Epithelial cell of esophagus (primary cell): ENCODE measurements around the gene HSD11B1.

Experiments used
- DNase-seq: peaks from one replicate; pipeline ENCODE4 v3.0.0; 2010; ENCODE audit warnings: low read depth
- H3K4me3 ChIP-seq: 2 replicates; pipeline ENCODE4 v1.5.1; 2011; ENCODE audit warnings: mild to moderate bottlenecking, low read length, control low read depth
- TF ChIP-seq, protein P1 (sequence below): IDR thresholded peaks from 2 replicates; pipeline ENCODE4 v1.5.1; 2011; ENCODE audit warnings: low read depth, mild to moderate bottlenecking, low read length, control low read depth, inconsistent platforms; ENCODE audit not compliant: insufficient read depth; ENCODE audit errors: missing control alignments

The HSD11B1 gene

GRCh38 chr1:209749670-209750323, 45.2 kb downstream of the HSD11B1 start:
- TF ChIP-seq, protein P1, sequence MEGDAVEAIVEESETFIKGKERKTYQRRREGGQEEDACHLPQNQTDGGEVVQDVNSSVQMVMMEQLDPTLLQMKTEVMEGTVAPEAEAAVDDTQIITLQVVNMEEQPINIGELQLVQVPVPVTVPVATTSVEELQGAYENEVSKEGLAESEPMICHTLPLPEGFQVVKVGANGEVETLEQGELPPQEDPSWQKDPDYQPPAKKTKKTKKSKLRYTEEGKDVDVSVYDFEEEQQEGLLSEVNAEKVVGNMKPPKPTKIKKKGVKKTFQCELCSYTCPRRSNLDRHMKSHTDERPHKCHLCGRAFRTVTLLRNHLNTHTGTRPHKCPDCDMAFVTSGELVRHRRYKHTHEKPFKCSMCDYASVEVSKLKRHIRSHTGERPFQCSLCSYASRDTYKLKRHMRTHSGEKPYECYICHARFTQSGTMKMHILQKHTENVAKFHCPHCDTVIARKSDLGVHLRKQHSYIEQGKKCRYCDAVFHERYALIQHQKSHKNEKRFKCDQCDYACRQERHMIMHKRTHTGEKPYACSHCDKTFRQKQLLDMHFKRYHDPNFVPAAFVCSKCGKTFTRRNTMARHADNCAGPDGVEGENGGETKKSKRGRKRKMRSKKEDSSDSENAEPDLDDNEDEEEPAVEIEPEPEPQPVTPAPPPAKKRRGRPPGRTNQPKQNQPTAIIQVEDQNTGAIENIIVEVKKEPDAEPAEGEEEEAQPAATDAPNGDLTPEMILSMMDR, result no peak
- H3K4me3 ChIP-seq, result no peak overlapping the region
- no peak for DNase-seq

DNA sequence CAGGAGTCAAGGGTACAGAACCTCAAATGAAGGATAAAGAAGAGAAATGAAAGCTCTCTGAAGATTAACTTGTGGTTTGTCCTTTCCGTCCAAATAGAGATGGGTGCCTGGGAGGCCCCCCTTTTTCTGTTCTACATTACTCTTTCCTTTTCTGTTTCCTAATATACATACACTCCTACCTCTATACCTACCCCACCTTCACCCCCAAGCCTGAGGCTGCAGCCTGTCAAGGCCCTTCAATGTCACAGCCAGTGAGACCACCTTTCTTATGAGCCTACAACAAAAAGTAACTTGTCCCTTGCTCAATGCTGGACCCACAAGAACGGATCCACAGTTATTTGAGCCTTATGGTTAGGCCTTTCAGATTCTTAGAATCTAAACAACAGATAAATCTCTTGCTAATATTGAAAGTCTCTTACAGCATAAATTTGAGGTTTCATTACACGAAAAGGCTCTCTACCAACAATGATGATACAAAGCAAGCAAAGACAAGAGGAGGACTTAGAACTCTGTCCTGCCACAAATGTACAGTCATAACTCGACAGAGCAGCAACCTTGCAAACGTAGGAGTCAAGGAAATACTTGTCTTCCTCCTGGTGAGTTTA, 47.1 kb downstream of the HSD11B1 start:
- no peak for DNase-seq
- no peak overlapping the region for H3K4me3 ChIP-seq
- TF ChIP-seq, protein P1, result no peak

DNA sequence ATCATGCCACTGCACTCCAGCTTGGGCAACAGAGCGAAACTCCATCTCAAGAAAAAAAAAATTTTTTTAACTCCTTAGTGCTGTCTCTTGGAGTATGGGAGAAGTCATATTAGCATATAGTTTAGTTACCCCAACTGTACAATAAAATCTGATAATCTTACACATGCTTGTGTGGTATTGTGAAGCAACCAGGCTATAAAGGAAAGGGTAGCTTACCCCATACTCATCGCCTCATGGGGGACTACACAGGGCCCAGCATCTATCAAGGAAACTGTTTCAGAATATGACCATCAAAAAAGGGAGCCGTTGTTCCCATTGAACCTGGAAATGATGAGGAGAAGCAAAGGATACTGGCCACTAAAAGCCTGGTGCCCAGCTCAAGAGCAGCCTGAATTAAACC, 48.2 kb downstream of the HSD11B1 start:
- H3K4me3 ChIP-seq, result no peak overlapping the region
- DNase-seq, result no peak
- TF ChIP-seq, protein P1, result no peak

DNA sequence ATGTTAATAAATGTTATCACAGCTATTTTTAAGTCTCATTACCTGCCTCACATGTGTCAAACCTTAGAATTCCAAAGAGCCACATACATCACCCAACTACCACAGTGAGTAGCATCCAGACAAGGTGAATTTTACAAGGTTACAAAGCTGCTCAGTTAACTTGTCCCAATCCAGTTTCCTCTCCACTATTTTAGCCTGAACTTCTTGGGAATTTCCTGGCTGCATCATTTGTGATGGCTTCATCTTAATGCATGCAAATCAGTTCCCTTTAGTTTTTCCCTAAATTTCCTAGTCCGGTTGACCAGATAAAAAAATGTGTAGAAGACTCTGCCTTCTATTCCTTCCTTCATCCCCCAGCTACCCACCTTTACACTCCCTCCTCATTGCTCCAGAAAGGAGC, 50.6 kb downstream of the HSD11B1 start:
- no peak for DNase-seq
- no peak overlapping the region for H3K4me3 ChIP-seq
- TF ChIP-seq, protein P1, result no peak

GRCh38 chr1:209755926-209756614, 51.4 kb downstream of the HSD11B1 start, which contains the start of gene TRAF3IP3:
TRAF3IP3 (plus strand) TSS chr1:209756053; CDS start chr1:209760040, 3,987 bp downstream.
- no peak within 1 kb of the TSS for H3K4me3 ChIP-seq
- no peak for DNase-seq
- TF ChIP-seq, protein P1, result no peak

DNA sequence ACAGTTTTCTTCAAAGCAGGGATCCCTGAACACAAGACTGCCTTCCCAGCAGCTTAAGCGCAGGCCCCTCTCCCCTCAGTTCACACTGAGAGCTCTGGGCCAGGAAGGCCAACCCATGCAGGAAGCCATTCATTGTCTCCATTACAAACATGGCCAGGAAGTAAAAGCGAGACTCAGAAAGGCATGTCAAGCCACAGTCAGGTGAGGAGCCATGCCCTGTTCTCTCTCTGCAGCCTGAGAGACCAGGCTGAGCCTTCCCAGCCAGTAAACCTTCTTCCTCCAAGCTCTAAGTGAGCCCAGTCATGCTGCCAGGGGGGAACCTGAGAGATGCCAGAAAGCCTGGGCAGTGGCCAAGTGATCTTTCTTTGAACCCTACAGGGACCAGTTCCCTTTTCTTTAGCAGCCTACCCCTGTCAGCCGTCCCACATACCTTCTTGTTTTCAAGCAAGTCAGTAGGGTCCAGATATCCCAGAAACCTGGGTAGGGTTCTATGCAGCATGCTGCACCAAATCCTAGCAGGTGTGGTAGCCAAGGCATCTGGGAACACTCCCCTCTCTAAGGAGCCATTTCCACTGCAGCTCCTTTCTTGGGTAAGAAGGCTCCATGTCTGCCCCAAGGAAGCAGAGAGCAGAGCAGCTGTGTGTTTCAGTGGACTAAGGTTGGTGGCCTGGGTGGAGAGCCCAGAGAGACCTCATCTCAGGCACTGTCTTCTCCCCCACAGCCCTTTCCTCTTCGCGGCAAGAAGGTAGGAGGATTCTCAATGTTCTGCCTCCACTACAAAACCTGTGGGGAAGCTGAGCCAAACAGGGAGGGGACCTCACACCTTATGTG, 52.2 kb downstream of the HSD11B1 start:
- TF ChIP-seq, protein P1, result no peak
- no peak for DNase-seq
- H3K4me3 ChIP-seq, result no peak overlapping the region
